Measurements from ENCODE around the gene MOB4.

DNA sequence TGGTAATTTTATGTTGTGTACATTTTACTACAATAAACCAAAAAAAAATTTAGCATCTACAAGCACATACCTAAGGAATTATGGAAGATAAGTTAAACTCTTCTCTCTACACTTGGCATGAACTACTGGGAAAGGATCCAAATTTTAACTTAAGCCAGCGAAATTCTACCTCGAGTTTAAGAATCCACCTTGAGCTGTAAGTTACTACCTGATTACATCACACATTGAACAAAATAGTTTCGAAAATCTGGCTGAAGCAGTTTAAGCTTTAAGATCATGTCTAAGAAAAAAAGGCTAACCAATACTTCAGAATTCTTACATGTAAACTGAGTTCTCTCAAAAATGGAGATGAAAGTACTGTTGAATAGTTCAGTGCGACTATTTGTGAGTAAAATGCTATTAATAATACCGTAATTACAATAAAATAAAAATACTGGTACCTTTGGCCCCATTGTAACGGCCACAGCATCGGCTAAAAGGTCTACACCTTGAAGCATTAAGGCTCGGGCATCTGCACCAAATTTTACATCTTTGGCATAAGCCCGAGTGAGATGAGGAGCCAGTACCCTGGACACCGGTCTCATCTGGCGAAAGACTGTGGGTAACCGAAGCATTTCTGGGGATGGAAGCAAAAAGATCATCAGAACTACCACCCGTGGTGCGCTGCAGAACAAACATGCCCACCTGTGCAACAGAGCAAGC lies 17.5 kb upstream of the MOB4 start:
- TF ChIP-seq, protein P1, sequence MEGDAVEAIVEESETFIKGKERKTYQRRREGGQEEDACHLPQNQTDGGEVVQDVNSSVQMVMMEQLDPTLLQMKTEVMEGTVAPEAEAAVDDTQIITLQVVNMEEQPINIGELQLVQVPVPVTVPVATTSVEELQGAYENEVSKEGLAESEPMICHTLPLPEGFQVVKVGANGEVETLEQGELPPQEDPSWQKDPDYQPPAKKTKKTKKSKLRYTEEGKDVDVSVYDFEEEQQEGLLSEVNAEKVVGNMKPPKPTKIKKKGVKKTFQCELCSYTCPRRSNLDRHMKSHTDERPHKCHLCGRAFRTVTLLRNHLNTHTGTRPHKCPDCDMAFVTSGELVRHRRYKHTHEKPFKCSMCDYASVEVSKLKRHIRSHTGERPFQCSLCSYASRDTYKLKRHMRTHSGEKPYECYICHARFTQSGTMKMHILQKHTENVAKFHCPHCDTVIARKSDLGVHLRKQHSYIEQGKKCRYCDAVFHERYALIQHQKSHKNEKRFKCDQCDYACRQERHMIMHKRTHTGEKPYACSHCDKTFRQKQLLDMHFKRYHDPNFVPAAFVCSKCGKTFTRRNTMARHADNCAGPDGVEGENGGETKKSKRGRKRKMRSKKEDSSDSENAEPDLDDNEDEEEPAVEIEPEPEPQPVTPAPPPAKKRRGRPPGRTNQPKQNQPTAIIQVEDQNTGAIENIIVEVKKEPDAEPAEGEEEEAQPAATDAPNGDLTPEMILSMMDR (IDR thresholded peaks at IDR 0.05), result no peak
- TF ChIP-seq POLR2A (IDR thresholded peaks at IDR 0.05), result no peak

Data from esophagus squamous epithelium (tissue), 4 donors.